Stomach (tissue), 4 donors: Measurements from ENCODE around the gene DIRAS3.

ENCODE experiments used
- EP300 ChIP-seq: sonication (generic); formaldehyde crosslinking; IDR thresholded peaks from one replicate; pipeline ENCODE4 v1.6.1; 2017; ENCODE audit warnings: antibody characterized with exemption
- POLR2A ChIP-seq, 4 donors: fragments of 450-650 bp; IDR thresholded peaks; one replicate each; pipeline ENCODE4 v1.6.1; 2016; ENCODE audit warnings: antibody characterized with exemption in 4 of 4, control low read depth in 2 of 4, mild to moderate bottlenecking in 1 of 4, moderate library complexity in 1 of 4
- POLR2AphosphoS5 ChIP-seq, 3 donors: sonication (generic); formaldehyde crosslinking; IDR thresholded peaks; one replicate each; pipeline ENCODE4 v1.6.1; 2016; ENCODE audit warnings: antibody characterized with exemption in 3 of 3
- TF ChIP-seq, protein P1 (sequence below), 7 experiments: fragments of 450-650 bp in 4 of 7; fragments of 200-600 bp in 3 of 7; sonication (generic) in 3 of 7; IDR thresholded peaks; one replicate each; pipeline ENCODE4 v1.5.1; 2016 to 2019; ENCODE audit warnings: antibody characterized with exemption in 7 of 7, control low read depth in 2 of 7, mild to moderate bottlenecking in 1 of 7

DNA sequence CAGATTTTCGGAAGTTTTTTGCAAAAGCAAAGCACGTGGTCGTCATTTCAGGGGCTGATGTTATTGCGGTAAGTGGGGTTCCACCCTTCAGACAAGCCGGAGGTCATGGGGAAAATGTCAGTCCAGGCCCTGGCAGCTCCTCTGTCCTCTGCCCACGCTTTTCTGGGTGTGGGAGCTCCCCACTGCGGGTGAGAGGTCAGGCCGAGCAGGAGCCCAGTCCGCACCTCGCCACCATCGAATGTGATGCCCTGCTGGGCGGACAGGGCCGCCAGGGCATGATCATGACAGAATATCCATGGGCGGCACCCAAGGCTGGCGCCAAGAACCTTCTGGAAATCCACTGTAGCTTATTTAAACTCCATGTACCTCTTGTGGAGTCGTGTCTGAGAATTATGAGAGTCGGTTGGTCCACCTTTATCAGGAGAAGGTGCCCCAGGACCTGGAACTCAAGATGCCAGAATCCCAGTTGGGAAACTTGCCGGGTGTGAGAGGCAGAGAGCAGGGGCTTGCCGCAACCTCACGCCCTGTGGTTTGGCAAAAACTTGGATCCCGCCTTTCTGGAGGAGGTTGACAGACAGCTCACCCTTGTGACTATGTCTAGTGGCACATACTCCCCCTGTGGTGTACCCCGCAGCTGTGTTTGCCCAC is 6.9 kb downstream of the DIRAS3 start:
- TF ChIP-seq, protein P1, sequence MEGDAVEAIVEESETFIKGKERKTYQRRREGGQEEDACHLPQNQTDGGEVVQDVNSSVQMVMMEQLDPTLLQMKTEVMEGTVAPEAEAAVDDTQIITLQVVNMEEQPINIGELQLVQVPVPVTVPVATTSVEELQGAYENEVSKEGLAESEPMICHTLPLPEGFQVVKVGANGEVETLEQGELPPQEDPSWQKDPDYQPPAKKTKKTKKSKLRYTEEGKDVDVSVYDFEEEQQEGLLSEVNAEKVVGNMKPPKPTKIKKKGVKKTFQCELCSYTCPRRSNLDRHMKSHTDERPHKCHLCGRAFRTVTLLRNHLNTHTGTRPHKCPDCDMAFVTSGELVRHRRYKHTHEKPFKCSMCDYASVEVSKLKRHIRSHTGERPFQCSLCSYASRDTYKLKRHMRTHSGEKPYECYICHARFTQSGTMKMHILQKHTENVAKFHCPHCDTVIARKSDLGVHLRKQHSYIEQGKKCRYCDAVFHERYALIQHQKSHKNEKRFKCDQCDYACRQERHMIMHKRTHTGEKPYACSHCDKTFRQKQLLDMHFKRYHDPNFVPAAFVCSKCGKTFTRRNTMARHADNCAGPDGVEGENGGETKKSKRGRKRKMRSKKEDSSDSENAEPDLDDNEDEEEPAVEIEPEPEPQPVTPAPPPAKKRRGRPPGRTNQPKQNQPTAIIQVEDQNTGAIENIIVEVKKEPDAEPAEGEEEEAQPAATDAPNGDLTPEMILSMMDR (IDR thresholded peaks at IDR 0.05) = no peak
- TF ChIP-seq POLR2AphosphoS5 (IDR thresholded peaks at IDR 0.05) = no peak
- TF ChIP-seq POLR2A (IDR thresholded peaks at IDR 0.05) = no peak
- TF ChIP-seq EP300 = no peak
